Pancreas (tissue), 10 donors: Measurements from ENCODE around the gene NPM1. TPM values are rescaled to one million over a fixed set of nuclear protein-coding genes. Genes with fewer than 3 reads are reported as not detected.

ENCODE experiments used
- ATAC-seq, 4 donors: fragments of 200-7000 bp; cut with Tn5 transposase; one replicate each; pipeline versions ENCODE4 v1.8.0 to v1.9.1; 2020; ENCODE audit warnings: mild to moderate bottlenecking in 4 of 4, moderate library complexity in 4 of 4
- DNase-seq, 6 donors: peaks; one replicate each; pipeline ENCODE4 v3.0.0-alpha.2; 2020
- FAIRE-seq: peaks from 2 replicates; lab custom pipeline; 2012; peaks lifted over from hg19 to GRCh38; lab: Jason Lieb, UNC
- H3K27ac ChIP-seq, 4 donors: fragments of 200-600 bp; sonication (generic); 1 replicate in 3 of 4; 2 replicates in 1 of 4; pipeline versions ENCODE4 v1.5.0 to v1.8.0; 2020
- H3K27me3 ChIP-seq, 4 donors: fragments of 200-600 bp; one replicate each; pipeline ENCODE4 v1.8.0; 2021
- H3K36me3 ChIP-seq, 3 donors: fragments of 200-600 bp; sonication (generic) in 1 of 3; one replicate each; pipeline versions ENCODE4 v1.5.0 to v1.8.0; 2020 to 2021
- H3K4me1 ChIP-seq, 3 donors: fragments of 200-600 bp; one replicate each; pipeline ENCODE4 v1.8.0; 2021
- H3K4me3 ChIP-seq, 4 donors: fragments of 200-600 bp; sonication (generic) in 2 of 4; one replicate each; pipeline versions ENCODE4 v1.5.0 to v1.8.0; 2020 to 2021
- H3K9me3 ChIP-seq, 4 donors: fragments of 200-600 bp; one replicate each; pipeline ENCODE4 v1.8.0; 2021
- CTCF ChIP-seq, 4 donors: fragments of 200-600 bp; sonication (generic) in 3 of 4; IDR thresholded peaks; one replicate each; pipeline versions ENCODE4 v1.5.0 to v1.8.0; 2021; ENCODE audit warnings: antibody characterized with exemption in 4 of 4
- WGBS, 2 donors: extraction: QIAGEN DNeasy Blood & Tissue Kit; methylation state at CpG; one replicate each; pipeline ENCODE4 v1.1.7; 2013; 5-methylcytosine and 5-hydroxymethylcytosine counted together
- intact Hi-C, 3 donors: fragments of 100-400 bp; cut with DNase I; formaldehyde crosslinking; loops; one replicate each; pipeline versions ENCODE4 v1.11.1 to v1.14.2; 2022
- polyA plus RNA-seq, 2 donors: library from polyadenylated mRNA; stranded (reverse); fragments of 200-250 nt; gene quantifications; one replicate each; pipeline ENCODE4 v1.2.3, GENCODE V29; 2013
- total RNA-seq, 6 donors: library from RNA; stranded (reverse); fragmentation: NEBNext Ultra II Directional in 4 of 6; extraction: Animal tissue kit (Norgen Biotek cat#: 25700) in 4 of 6; gene quantifications; one replicate each; pipeline versions ENCODE4 v1.2.1 to v1.2.4, GENCODE V29; 2021 to 2023
- donor health status: healthy with polysubstance abuse.
- donor health status: DM: no; HTN: no; CAD: no; lungs with moderate emphysema.
- donor health status: DM: no; HTN: no; CAD: no.
- donor health status: control.
- donor health status: control.
- donor health status: Bipolar disorder and iron deficiency.
- donor health status: DM: yes; HTN: yes; CAD: no.
- donor health status: DM: no; HTN: no; CAD: no.
- donor health status: DM: no; HTN: no; CAD: no.
- donor health status: DM: yes; HTN: yes; CAD: no.

NPM1 gene
- total and polyA plus RNA-seq, 8 donors = 412 to 942 (median 682) TPM

DNA sequence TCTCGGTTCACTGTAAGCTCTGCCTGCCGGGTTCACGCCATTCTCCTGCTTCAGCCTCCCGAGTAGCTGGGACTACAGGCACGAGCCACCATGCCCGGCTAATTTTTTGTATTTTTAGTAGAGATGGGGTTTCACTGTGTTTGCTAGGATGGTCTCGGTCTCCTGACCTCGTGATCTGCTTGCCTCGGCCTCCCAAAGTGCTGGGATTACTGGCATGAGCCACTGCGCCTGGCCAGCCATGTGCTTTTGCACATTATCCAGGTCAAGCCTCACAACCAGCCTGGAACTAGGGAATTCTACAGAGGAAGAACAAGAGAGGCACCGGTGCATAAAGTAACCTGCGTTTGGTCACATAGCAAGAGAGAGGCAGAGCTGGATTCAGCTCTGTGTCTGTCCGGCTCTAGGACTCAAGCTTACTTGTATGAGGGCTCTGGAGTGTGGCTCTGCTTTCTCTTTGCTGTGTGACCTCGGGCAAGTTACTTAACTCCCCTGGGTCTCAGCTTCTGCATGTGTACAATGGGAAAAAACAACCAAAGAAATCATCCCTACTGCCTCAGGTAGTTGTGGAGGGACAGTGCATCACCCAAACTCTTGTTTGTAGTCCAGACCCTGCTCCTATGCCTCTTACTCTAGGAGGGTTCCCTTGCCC lies 38.1 kb downstream of the NPM1 start:
- no peaks in the 10 kb centered on the region for H3K9me3 ChIP-seq
- WGBS, 2 donors = 91 to 93% methylated on average over 14 of the region's 14 CpGs
- FAIRE-seq (no peak), ATAC-seq (no peak), DNase-seq (peak in 1 of 6 donors; percentile 14)
- H3K27ac ChIP-seq = no peak overlapping the region
- no peaks in the 10 kb centered on the region for H3K36me3 ChIP-seq
- H3K27me3 ChIP-seq = no peaks in the 10 kb centered on the region
- H3K4me3 ChIP-seq = no peak overlapping the region
- no peak for TF ChIP-seq CTCF (IDR thresholded peaks at IDR 0.05)
- H3K4me1 ChIP-seq = peaks cover 0 to 6% (median 3%) of the 10 kb centered on the region in 3 donors
- intact Hi-C loops = loop anchor here in 2 of 3 donors (10.0 kb wide), 2 partner anchors 479 to 619 kb away; no protein-coding TSS in a partner anchor

DNA sequence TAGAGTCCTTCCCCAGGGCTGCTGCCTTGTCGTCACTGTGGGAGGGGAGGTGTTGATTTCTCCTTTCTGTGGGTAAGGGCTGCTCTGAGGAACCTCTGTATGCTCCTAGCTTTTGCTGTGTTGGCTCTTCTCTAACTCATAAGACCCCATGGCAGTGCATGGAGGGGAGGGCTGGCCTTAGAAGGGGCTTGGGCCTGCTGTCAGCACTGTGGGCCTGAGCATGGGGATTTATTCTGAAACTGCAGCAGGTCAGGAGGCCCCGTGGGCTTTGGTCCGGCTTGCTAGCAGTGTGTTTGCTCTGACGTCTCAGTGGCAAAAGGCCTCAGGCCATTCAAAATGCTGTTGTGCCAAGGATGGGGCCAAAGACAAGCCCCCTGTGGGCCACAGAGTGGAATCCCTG lies 38.6 kb downstream of the NPM1 start:
- no peak overlapping the region for H3K27ac ChIP-seq
- no peak for ATAC-seq
- H3K36me3 ChIP-seq = no peaks in the 10 kb centered on the region
- peak in 1 of 6 donors; percentile 29 for DNase-seq
- 87 to 91% methylated on average over 4 of the region's 4 CpGs for WGBS, 2 donors
- peaks cover 0 to 6% (median 0%) of the 10 kb centered on the region in 3 donors for H3K4me1 ChIP-seq
- H3K27me3 ChIP-seq = no peaks in the 10 kb centered on the region
- H3K4me3 ChIP-seq = no peak overlapping the region
- TF ChIP-seq CTCF (IDR thresholded peaks at IDR 0.05) = no peak
- intact Hi-C loops = loop anchor here in 2 of 3 donors (10.0 kb wide), 2 partner anchors 479 to 619 kb away; no protein-coding TSS in a partner anchor
- no peaks in the 10 kb centered on the region for H3K9me3 ChIP-seq
- FAIRE-seq = no peak

GRCh38 chr5:171426680-171427079 lies 39.0 kb downstream of the NPM1 start:
- intact Hi-C loops = loop anchor here in 2 of 3 donors (10.0 kb wide), 2 partner anchors 478 to 618 kb away; no protein-coding TSS in a partner anchor
- H3K27me3 ChIP-seq = no peaks in the 10 kb centered on the region
- no peak overlapping the region for H3K4me3 ChIP-seq
- no peaks in the 10 kb centered on the region for H3K9me3 ChIP-seq
- TF ChIP-seq CTCF (IDR thresholded peaks at IDR 0.05) = no peak
- H3K4me1 ChIP-seq = peaks cover 0 to 6% (median 0%) of the 10 kb centered on the region in 3 donors
- no peak for FAIRE-seq
- no peaks in the 10 kb centered on the region for H3K36me3 ChIP-seq
- WGBS, 2 donors = 90 to 97% methylated on average over 9 of the region's 9 CpGs
- H3K27ac ChIP-seq = no peak overlapping the region
- DNase-seq = no peak
- ATAC-seq = no peak

DNA sequence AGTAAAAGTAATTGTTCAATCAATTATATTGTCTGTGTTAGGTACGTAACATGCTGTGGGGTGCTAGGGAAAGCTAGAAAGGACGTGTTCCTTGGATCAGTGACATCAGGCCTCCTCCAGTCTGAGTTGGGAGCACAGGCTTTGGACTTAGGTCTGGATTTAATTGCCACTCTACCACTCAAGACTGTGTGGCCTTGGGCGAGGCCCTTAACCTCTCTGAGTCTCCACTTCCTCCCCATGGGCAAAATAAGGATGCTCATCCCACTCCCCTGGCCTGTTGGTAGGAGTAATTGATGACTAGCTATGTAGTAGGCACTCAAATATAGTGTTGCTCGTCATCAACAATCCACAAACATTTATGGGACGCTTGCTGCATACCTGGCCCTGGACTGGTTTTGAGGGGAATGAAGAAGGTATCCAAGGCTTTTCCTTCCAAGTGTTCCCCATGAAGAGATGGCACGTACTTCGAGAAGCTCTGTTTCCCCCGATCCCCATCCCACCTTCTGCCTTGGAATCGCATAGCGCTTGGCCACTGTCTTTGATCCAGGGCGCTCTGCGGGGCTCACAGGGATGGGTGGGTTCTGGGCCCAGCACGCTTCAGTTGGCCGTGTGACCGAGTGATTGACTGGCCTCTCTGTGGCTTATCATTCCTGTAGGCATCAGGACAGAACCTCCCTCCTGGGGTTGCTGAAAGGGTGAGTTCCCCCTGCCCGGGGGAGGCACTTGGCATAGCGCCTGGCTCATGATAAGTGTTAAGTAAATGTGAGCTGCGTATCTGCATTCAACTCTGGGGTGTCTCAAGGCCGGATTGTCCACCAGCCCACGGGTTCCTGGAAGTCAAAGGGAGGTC lies 39.9 kb downstream of the NPM1 start:
- H3K36me3 ChIP-seq = no peaks in the 10 kb centered on the region
- no peak for TF ChIP-seq CTCF (IDR thresholded peaks at IDR 0.05)
- no peak overlapping the region for H3K4me3 ChIP-seq
- DNase-seq (peak in 2 of 6 donors; percentile 8 to 56), ATAC-seq (peak in 2 of 4 donors; percentile 48 to 63), FAIRE-seq (no peak)
- H3K4me1 ChIP-seq = peaks cover 0 to 6% (median 0%) of the 10 kb centered on the region in 3 donors
- 70 to 73% methylated on average over 20 of the region's 20 CpGs for WGBS, 2 donors
- intact Hi-C loops = loop anchor here in 2 of 3 donors (10.0 kb wide), 2 partner anchors 477 to 617 kb away; no protein-coding TSS in a partner anchor
- H3K27ac ChIP-seq = no peak overlapping the region
- no peaks in the 10 kb centered on the region for H3K9me3 ChIP-seq
- H3K27me3 ChIP-seq = no peaks in the 10 kb centered on the region
